A549 (cell line): Measurements from ENCODE around the gene EIF2S3. TPM values are rescaled to one million over a fixed set of nuclear protein-coding genes. Genes with fewer than 3 reads are reported as not detected.

Experiments used
- BHLHE40 ChIP-seq: IDR thresholded peaks from 2 replicates; pipeline ENCODE4 v1.6.1; 2012; ENCODE audit warnings: low read depth, low read length, inconsistent platforms
- CBX2 ChIP-seq: fragments of 200-600 bp; sonication (generic); IDR thresholded peaks from 2 replicates; pipeline ENCODE4 v1.6.1; 2016; ENCODE audit warnings: low read depth, mild to moderate bottlenecking, borderline replicate concordance
- CBX8 ChIP-seq: fragments of 200-600 bp; sonication (generic); IDR thresholded peaks from 2 replicates; pipeline ENCODE4 v1.6.1; 2016
- CEBPB ChIP-seq, 2 experiments: fragments of >200 bp in 1 of 2; sonication (Bioruptor Twin) in 1 of 2; formaldehyde crosslinking in 1 of 2; IDR thresholded peaks; 2 replicates each; pipeline ENCODE4 v1.6.1; 2012 to 2016
- CHD4 ChIP-seq: fragments of 200-600 bp; sonication (generic); IDR thresholded peaks from 2 replicates; pipeline ENCODE4 v1.6.1; 2016; ENCODE audit warnings: antibody characterized with exemption, mild to moderate bottlenecking, borderline replicate concordance
- EP300 ChIP-seq, 2 experiments: fragments of >200 bp; sonication (Bioruptor Twin); formaldehyde crosslinking; IDR thresholded peaks; 2 replicates in 1 of 2; 3 replicates in 1 of 2; pipeline ENCODE4 v1.6.1; 2016 to 2017
- ESRRA ChIP-seq: fragments of 150-350 bp; IDR thresholded peaks from 2 replicates; pipeline ENCODE4 v1.6.1; 2014; ENCODE audit warnings: mild to moderate bottlenecking, low read length, borderline replicate concordance
- FOXS1 ChIP-seq: fragments of 250-450 bp; sonication (Bioruptor Pico); IDR thresholded peaks from 2 replicates; pipeline ENCODE4 v1.5.0; 2020; ENCODE audit warnings: mild to moderate bottlenecking, moderate library complexity
- GATA3 ChIP-seq: IDR thresholded peaks from 2 replicates; pipeline ENCODE4 v1.6.1; 2012; ENCODE audit warnings: borderline replicate concordance
- HDAC2 ChIP-seq: fragments of 200-600 bp; sonication (generic); IDR thresholded peaks from 2 replicates; pipeline ENCODE4 v1.6.1; 2016
- HOXA7 ChIP-seq: fragments of 250-450 bp; sonication (Bioruptor Pico); IDR thresholded peaks from 2 replicates; pipeline ENCODE4 v1.5.0; 2020; ENCODE audit warnings: mild to moderate bottlenecking, moderate library complexity
- HOXB13 ChIP-seq: fragments of 250-450 bp; sonication (Bioruptor Pico); IDR thresholded peaks from 2 replicates; pipeline ENCODE4 v1.5.0; 2020; ENCODE audit warnings: low read depth, mild to moderate bottlenecking, moderate library complexity
- HOXB5 ChIP-seq: fragments of 250-450 bp; sonication (Bioruptor Pico); IDR thresholded peaks from 2 replicates; pipeline ENCODE4 v1.5.0; 2020; ENCODE audit warnings: mild to moderate bottlenecking, moderate library complexity
- KDM1A ChIP-seq: fragments of 200-600 bp; sonication (generic); IDR thresholded peaks from 2 replicates; pipeline ENCODE4 v1.6.1; 2016; ENCODE audit warnings: low read depth, mild to moderate bottlenecking
- KDM5A ChIP-seq: fragments of 200-600 bp; sonication (generic); IDR thresholded peaks from 2 replicates; pipeline ENCODE4 v1.6.1; 2016; ENCODE audit warnings: antibody characterized with exemption, mild to moderate bottlenecking
- MYC ChIP-seq: IDR thresholded peaks from 2 replicates; pipeline ENCODE4 v1.6.1; 2012; ENCODE audit warnings: mild to moderate bottlenecking, inconsistent platforms, low read length, improper control_type of control experiment, borderline replicate concordance
- NFE2L2 ChIP-seq: fragments of 150-350 bp; conservative IDR thresholded peaks from 2 replicates; pipeline ENCODE4 v1.6.1; 2014; ENCODE audit warnings: low read length
- NR3C1 ChIP-seq: fragments of >200 bp; sonication (Bioruptor Twin); formaldehyde crosslinking; IDR thresholded peaks from 3 replicates; pipeline ENCODE4 v1.6.1; 2017
- PHF8 ChIP-seq: fragments of 200-600 bp; sonication (generic); IDR thresholded peaks from 2 replicates; pipeline ENCODE4 v1.6.1; 2016; ENCODE audit warnings: low read depth, mild to moderate bottlenecking, antibody characterized with exemption, moderate library complexity, borderline replicate concordance
- POLR2AphosphoS2 ChIP-seq: conservative IDR thresholded peaks from 2 replicates; pipeline ENCODE4 v1.6.1; 2012; ENCODE audit warnings: low read length, improper control_type of control experiment, inconsistent platforms
- RAD21 ChIP-seq, 2 experiments: fragments of >200 bp in 1 of 2; sonication (Bioruptor Twin) in 1 of 2; formaldehyde crosslinking in 1 of 2; IDR thresholded peaks in 1 of 2; conservative IDR thresholded peaks in 1 of 2; 2 replicates in 1 of 2; 3 replicates in 1 of 2; pipeline ENCODE4 v1.6.1; 2012 to 2018; ENCODE audit warnings: inconsistent platforms in 1 of 2
- RARB ChIP-seq: fragments of 250-450 bp; sonication (Bioruptor Pico); IDR thresholded peaks from 2 replicates; pipeline ENCODE4 v1.8.0; 2021; ENCODE audit warnings: mild to moderate bottlenecking, moderate library complexity
- RCOR1 ChIP-seq: fragments of 150-350 bp; IDR thresholded peaks from 2 replicates; pipeline ENCODE4 v1.6.1; 2014; ENCODE audit warnings: antibody characterized with exemption, low read length, low read depth
- REST ChIP-seq: fragments of 200-600 bp; sonication (generic); IDR thresholded peaks from 2 replicates; pipeline ENCODE4 v1.6.1; 2016; ENCODE audit warnings: antibody characterized with exemption, mild to moderate bottlenecking, moderate library complexity
- RFX5 ChIP-seq: fragments of 450-650 bp; IDR thresholded peaks from 2 replicates; pipeline ENCODE4 v1.7.1; 2014; ENCODE audit warnings: antibody characterized with exemption, mild to moderate bottlenecking, moderate library complexity
- ZC3H11A ChIP-seq: fragments of 450-650 bp; IDR thresholded peaks from 2 replicates; pipeline ENCODE4 v1.6.1; 2014; ENCODE audit warnings: antibody characterized with exemption, mild to moderate bottlenecking
- ZFP36 ChIP-seq: fragments of 450-650 bp; IDR thresholded peaks from 2 replicates; pipeline ENCODE4 v1.6.1; 2014; ENCODE audit warnings: borderline replicate concordance; ENCODE audit not compliant: partially characterized antibody
- ZNF302 ChIP-seq: fragments of 250-450 bp; sonication (Bioruptor Pico); IDR thresholded peaks from 2 replicates; pipeline ENCODE4 v1.9.0; 2021; ENCODE audit warnings: inconsistent platforms, mild to moderate bottlenecking, moderate library complexity
- ZSCAN20 ChIP-seq: fragments of 250-450 bp; sonication (Bioruptor Pico); IDR thresholded peaks from 2 replicates; pipeline ENCODE4 v1.8.0; 2022; ENCODE audit warnings: mild to moderate bottlenecking, moderate library complexity
- polyA plus RNA-seq, 4 experiments: library from polyadenylated mRNA; depleted of rRNA in 3 of 4; stranded (reverse); fragments of >200 nt; fragmentation: RNase III in 1 of 4; extraction: RNeasy Plus Mini Kit Qiagen cat#74134 plus additional on column Dnase treatment in 1 of 4; gene quantifications; 2 replicates in 3 of 4; 3 replicates in 1 of 4; pipeline ENCODE4 v1.2.3, GENCODE V29; 2011 to 2017
- TF ChIP-seq, protein P1 (sequence below): fragments of >200 bp; sonication (Bioruptor Twin); formaldehyde crosslinking; IDR thresholded peaks from 2 replicates; pipeline ENCODE4 v1.6.1; 2016
- TF ChIP-seq, protein P2 (sequence below): IDR thresholded peaks from 2 replicates; pipeline ENCODE4 v1.6.1; 2012; ENCODE audit warnings: low read depth, borderline replicate concordance
- TF ChIP-seq, protein P3 (sequence below): IDR thresholded peaks from 2 replicates; pipeline ENCODE4 v1.6.1; 2012

EIF2S3 gene
- polyA plus RNA-seq, 2 of the 4 experiments (the other 2 are of a cell fraction), result 219 to 259 TPM

- no peak for TF ChIP-seq REST
- no peak for TF ChIP-seq FOXS1 (CRISPR knock-in tag)
- TF ChIP-seq HDAC2, result no peak
- TF ChIP-seq, protein P1, sequence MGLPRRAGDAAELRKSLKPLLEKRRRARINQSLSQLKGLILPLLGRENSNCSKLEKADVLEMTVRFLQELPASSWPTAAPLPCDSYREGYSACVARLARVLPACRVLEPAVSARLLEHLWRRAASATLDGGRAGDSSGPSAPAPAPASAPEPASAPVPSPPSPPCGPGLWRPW, result no peak
- TF ChIP-seq, protein P2, sequence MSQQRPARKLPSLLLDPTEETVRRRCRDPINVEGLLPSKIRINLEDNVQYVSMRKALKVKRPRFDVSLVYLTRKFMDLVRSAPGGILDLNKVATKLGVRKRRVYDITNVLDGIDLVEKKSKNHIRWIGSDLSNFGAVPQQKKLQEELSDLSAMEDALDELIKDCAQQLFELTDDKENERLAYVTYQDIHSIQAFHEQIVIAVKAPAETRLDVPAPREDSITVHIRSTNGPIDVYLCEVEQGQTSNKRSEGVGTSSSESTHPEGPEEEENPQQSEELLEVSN, result no peak
- TF ChIP-seq PHF8, result 0 out of 2 replicates have a peak, but pooled peaks have one; percentile 29
- TF ChIP-seq HOXB5 (CRISPR knock-in tag), result no peak
- TF ChIP-seq RCOR1, result no peak
- TF ChIP-seq NR3C1, result no peak
- TF ChIP-seq BHLHE40, result peak; percentile 84
- TF ChIP-seq GATA3, result peak; percentile 19; the same call in 1 of the 2 replicates
- TF ChIP-seq, protein P3, sequence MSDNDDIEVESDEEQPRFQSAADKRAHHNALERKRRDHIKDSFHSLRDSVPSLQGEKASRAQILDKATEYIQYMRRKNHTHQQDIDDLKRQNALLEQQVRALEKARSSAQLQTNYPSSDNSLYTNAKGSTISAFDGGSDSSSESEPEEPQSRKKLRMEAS, result peak; percentile 94
- no peak for TF ChIP-seq POLR2AphosphoS2
- no peak for TF ChIP-seq ESRRA
- no peak for TF ChIP-seq ZFP36
- TF ChIP-seq CEBPB (IDR thresholded peaks at IDR 0.05), result peak in 1 of 2 experiments; percentile 96; a peak in 3 of 4 replicates
- TF ChIP-seq ZC3H11A, result no peak
- TF ChIP-seq CHD4, result no peak
- TF ChIP-seq CBX8, result no peak
- no peak for TF ChIP-seq HOXA7 (CRISPR knock-in tag)
- TF ChIP-seq HOXB13, result no peak
- no peak for TF ChIP-seq RFX5
- TF ChIP-seq RAD21 (conservative IDR thresholded peaks at IDR 0.05 in 1 of 2, IDR thresholded peaks at IDR 0.05 in 1 of 2), result peak; percentile 41 to 46; a peak in 4 of 5 replicates
- TF ChIP-seq EP300 (IDR thresholded peaks at IDR 0.05), result no peak
- no peak for TF ChIP-seq ZSCAN20
- TF ChIP-seq MYC, result peak; percentile 83
- no peak for TF ChIP-seq RARB
- no peak for TF ChIP-seq ZNF302 (CRISPR knock-in tag)
- TF ChIP-seq NFE2L2, result no peak
- TF ChIP-seq KDM1A, result no peak
- TF ChIP-seq CBX2, result no peak
- TF ChIP-seq KDM5A, result no peak
Measured at GRCh38 chrX:24054182-24055042, at the start of gene EIF2S3 (continued).
